Activated T-helper 9 cell treated with anti-CD3 and anti-CD28 coated beads, Interleukin-2, amount 50 U/mL, for 16 hours (primary cell): ENCODE measurements around the gene SOX18.
"Not testable (repeated sequence)": the region's sequence is repeated elsewhere in the genome, so short reads cannot be mapped to it uniquely, and the experiment has no call there.

Source experiments
- DNase-seq: peaks from one replicate; pipeline ENCODE4 v3.0.0-alpha.2; 2020; ENCODE audit warnings: low read depth

Gene SOX18

GRCh38 chr20:64049060-64049877 is at the start of gene SOX18:
Gene SOX18 (minus strand): TSS chr20:64049639. CDS start chr20:64049516, 123 bp downstream.
- no peak for DNase-seq

- no peak for DNase-seq
Observed at GRCh38 chr20:64098471-64099013, 49.1 kb upstream of the SOX18 start.

GRCh38 chr20:64096535-64096934 is 47.1 kb upstream of the SOX18 start:
- no peak for DNase-seq

- no peak for DNase-seq
Observed at GRCh38 chr20:64095927-64096326, 46.5 kb upstream of the SOX18 start.

GRCh38 chr20:64095455-64095854 is 46.0 kb upstream of the SOX18 start:
- DNase-seq: no peak

- no peak for DNase-seq
Observed at GRCh38 chr20:64093013-64093503, 43.6 kb upstream of the SOX18 start.

GRCh38 chr20:64092258-64093012 is 43.0 kb upstream of the SOX18 start:
- DNase-seq: no peak

- DNase-seq: no peak
Observed at GRCh38 chr20:64091770-64092169, 42.3 kb upstream of the SOX18 start.

- DNase-seq: no peak
Observed at GRCh38 chr20:64091340-64091739, 41.9 kb upstream of the SOX18 start.

GRCh38 chr20:64090165-64090564 is 40.7 kb upstream of the SOX18 start:
- no peak for DNase-seq

- DNase-seq: not testable (repeated sequence)
Observed at GRCh38 chr20:64088586-64088985, 39.1 kb upstream of the SOX18 start.

- not testable (repeated sequence) for DNase-seq
Observed at GRCh38 chr20:64087226-64087825, 37.9 kb upstream of the SOX18 start.

- no peak for DNase-seq
Observed at GRCh38 chr20:64086801-64087200, 37.4 kb upstream of the SOX18 start.

GRCh38 chr20:64084685-64085152 is 35.3 kb upstream of the SOX18 start:
- no peak for DNase-seq

GRCh38 chr20:64083804-64084684 is 34.6 kb upstream of the SOX18 start, which contains the start of gene LKAAEAR1:
Gene LKAAEAR1 (minus strand): TSS chr20:64084398. CDS start chr20:64084219, 179 bp downstream.
- DNase-seq: no peak

GRCh38 chr20:64083378-64083803 is 34.0 kb upstream of the SOX18 start:
- DNase-seq: peak; percentile 54

- DNase-seq: no peak
Observed at GRCh38 chr20:64082820-64083377, 33.5 kb upstream of the SOX18 start.

- DNase-seq: no peak
Observed at GRCh38 chr20:64082126-64082731, 32.8 kb upstream of the SOX18 start.

- no peak for DNase-seq
Observed at GRCh38 chr20:64081624-64081964, 32.2 kb upstream of the SOX18 start.
